MM.1S (cell line): ENCODE results near the gene CDYL.

Source experiments
- CTCF ChIP-seq: fragments of 300-600 bp; sonication (generic); IDR thresholded peaks from 2 replicates; pipeline ENCODE4 v1.5.1; 2016; ENCODE audit warnings: antibody characterized with exemption, low read length, mixed read lengths
- EZH2phosphoT487 ChIP-seq: fragments of 300-600 bp; sonication (generic); IDR thresholded peaks from 2 replicates; pipeline ENCODE4 v1.6.1; 2018; ENCODE audit warnings: antibody characterized with exemption, low read length

- TF ChIP-seq CTCF, result no peak
- no peak for TF ChIP-seq EZH2phosphoT487
Observed at GRCh38 chr6:4774715-4775493, 1.3 kb upstream of the CDYL start.
